Testis (tissue), 3 donors: Measurements from ENCODE around the gene ESPNL. TPM values are rescaled to one million over a fixed set of nuclear protein-coding genes. Genes with fewer than 3 reads are reported as not detected.

Source experiments
- DNase-seq: peaks from one replicate; pipeline ENCODE4 v3.0.0-alpha.2; 2019
- H3K27ac ChIP-seq, 2 donors: fragments of 200-600 bp; sonication (generic); one replicate each; pipeline ENCODE4 v1.5.1; 2019
- H3K27me3 ChIP-seq: fragments of 200-600 bp; sonication (generic); one replicate; pipeline ENCODE4 v1.5.1; 2019
- H3K36me3 ChIP-seq: fragments of 200-600 bp; sonication (generic); one replicate; pipeline ENCODE4 v1.5.1; 2017; ENCODE audit warnings: low read depth; ENCODE audit errors: missing control alignments
- H3K4me1 ChIP-seq: fragments of 200-600 bp; sonication (generic); one replicate; pipeline ENCODE4 v1.5.1; 2019
- H3K4me3 ChIP-seq, 2 donors: fragments of 200-600 bp; sonication (generic); one replicate each; pipeline ENCODE4 v1.5.1; 2017 to 2019
- H3K9me3 ChIP-seq: fragments of 200-600 bp; sonication (generic); one replicate; pipeline ENCODE4 v1.5.1; 2017
- CTCF ChIP-seq, 3 experiments: fragments of 450-650 bp in 2 of 3; fragments of 200-600 bp in 1 of 3; sonication (generic) in 1 of 3; IDR thresholded peaks; one replicate each; pipeline ENCODE4 v1.5.1; 2016 to 2019; ENCODE audit warnings: antibody characterized with exemption in 3 of 3, mild to moderate bottlenecking in 2 of 3, moderate library complexity in 1 of 3
- POLR2A ChIP-seq: fragments of 450-650 bp; IDR thresholded peaks from one replicate; pipeline ENCODE4 v1.6.1; 2017; ENCODE audit warnings: antibody characterized with exemption, mild to moderate bottlenecking, moderate library complexity
- WGBS, 2 donors: methylation state at CpG; one replicate each; pipeline ENCODE4 v1.1.5; 2018; 5-methylcytosine and 5-hydroxymethylcytosine counted together
- intact Hi-C: fragments of 100-400 bp; cut with DNase I; formaldehyde crosslinking; loops from one replicate; pipeline ENCODE4 v1.15.1; 2023; ENCODE audit warnings: low total_unique reads
- polyA plus RNA-seq: library from polyadenylated mRNA; stranded (reverse); fragments of 350-450 nt; fragmentation: Illumina TruSeq; extraction: RNeasy Lipid Tissue Mini Kit (QIAGEN cat#74804); gene quantifications from one replicate; pipeline ENCODE4 v1.2.3, GENCODE V29; 2014; ENCODE audit warnings: low read depth, low replicate concordance; ENCODE audit not compliant: insufficient read depth
- total RNA-seq, 2 donors: library from RNA; depleted of rRNA; stranded (reverse); fragments of >200 nt; gene quantifications; one replicate each; pipeline ENCODE4 v1.2.3, GENCODE V29; 2016

ESPNL gene
- total and polyA plus RNA-seq, 3 donors from 2014 or later, result 2.1 to 7.5 (median 2.8) TPM

GRCh38 chr2:238159661-238160205, 59.6 kb downstream of the ESPNL start:
- no peaks in the 10 kb centered on the region for H3K9me3 ChIP-seq
- H3K4me3 ChIP-seq, result no peak overlapping the region
- WGBS, 2 donors, result 33 to 59% methylated on average over 1 to 10 of the region's 10 CpGs
- intact Hi-C loops, result no loop called here
- no peak for DNase-seq
- no peak overlapping the region for H3K27ac ChIP-seq
- no peaks in the 10 kb centered on the region for H3K36me3 ChIP-seq
- TF ChIP-seq POLR2A (no peak), CTCF (IDR thresholded peaks at IDR 0.05) (no peak)
- no peaks in the 10 kb centered on the region for H3K4me1 ChIP-seq
- H3K27me3 ChIP-seq, result no peaks in the 10 kb centered on the region

GRCh38 chr2:238160206-238161129, 60.3 kb downstream of the ESPNL start:
- 40 to 65% methylated on average over 1 to 23 of the region's 23 CpGs for WGBS, 2 donors
- H3K9me3 ChIP-seq, result no peaks in the 10 kb centered on the region
- no peaks in the 10 kb centered on the region for H3K27me3 ChIP-seq
- H3K27ac ChIP-seq, result no peak overlapping the region
- DNase-seq, result no peak
- no peak overlapping the region for H3K4me3 ChIP-seq
- TF ChIP-seq POLR2A, result no peak
- TF ChIP-seq CTCF (IDR thresholded peaks at IDR 0.05), result no peak
- no peaks in the 10 kb centered on the region for H3K36me3 ChIP-seq
- H3K4me1 ChIP-seq, result no peaks in the 10 kb centered on the region
- intact Hi-C loops, result no loop called here

GRCh38 chr2:238161291-238162051, 61.3 kb downstream of the ESPNL start:
- TF ChIP-seq POLR2A (no peak), CTCF (IDR thresholded peaks at IDR 0.05) (no peak)
- intact Hi-C loops, result no loop called here

GRCh38 chr2:238162251-238162845, 62.2 kb downstream of the ESPNL start:
- intact Hi-C loops, result no loop called here

More at GRCh38 chr2:238161291-238162051, 61.3 kb downstream of the ESPNL start:
- no peak overlapping the region for H3K4me3 ChIP-seq
- WGBS, 2 donors, result 88 to 91% methylated on average over 14 to 21 of the region's 21 CpGs
- DNase-seq, result no peak
- no peaks in the 10 kb centered on the region for H3K27me3 ChIP-seq
- no peak overlapping the region for H3K27ac ChIP-seq
- no peaks in the 10 kb centered on the region for H3K36me3 ChIP-seq
- H3K4me1 ChIP-seq, result peaks cover 1% of the 10 kb centered on the region
- H3K9me3 ChIP-seq, result no peaks in the 10 kb centered on the region

More at GRCh38 chr2:238162251-238162845, 62.2 kb downstream of the ESPNL start:
- Histone ChIP-seq H3K4me1 (peaks cover 8% of the 10 kb centered on the region), H3K27ac (no peak overlapping the region), H3K4me3 (no peak overlapping the region), H3K9me3 (no peaks in the 10 kb centered on the region), H3K27me3 (no peaks in the 10 kb centered on the region), H3K36me3 (no peaks in the 10 kb centered on the region)
- TF ChIP-seq POLR2A, result no peak
- no peak for DNase-seq
- WGBS, 2 donors, result 66 to 89% methylated on average over 2 to 14 of the region's 14 CpGs
